NOMO-1 (cell line): Measurements from ENCODE around the gene MKRN1.
A peak's percentile ranks its signal among the peaks of the same experiment; 100 is the strongest.
"Not testable (repeated sequence)": the region's sequence is repeated elsewhere in the genome, so short reads cannot be mapped to it uniquely, and the experiment has no call there.

Source experiments
- DNase-seq, 2 experiments: peaks; one replicate each; lab custom pipeline; 2025; ENCODE audit not compliant: unreplicated experiment in 2 of 2; lab: John Stamatoyannopoulos, UW

Gene MKRN1, protein sequence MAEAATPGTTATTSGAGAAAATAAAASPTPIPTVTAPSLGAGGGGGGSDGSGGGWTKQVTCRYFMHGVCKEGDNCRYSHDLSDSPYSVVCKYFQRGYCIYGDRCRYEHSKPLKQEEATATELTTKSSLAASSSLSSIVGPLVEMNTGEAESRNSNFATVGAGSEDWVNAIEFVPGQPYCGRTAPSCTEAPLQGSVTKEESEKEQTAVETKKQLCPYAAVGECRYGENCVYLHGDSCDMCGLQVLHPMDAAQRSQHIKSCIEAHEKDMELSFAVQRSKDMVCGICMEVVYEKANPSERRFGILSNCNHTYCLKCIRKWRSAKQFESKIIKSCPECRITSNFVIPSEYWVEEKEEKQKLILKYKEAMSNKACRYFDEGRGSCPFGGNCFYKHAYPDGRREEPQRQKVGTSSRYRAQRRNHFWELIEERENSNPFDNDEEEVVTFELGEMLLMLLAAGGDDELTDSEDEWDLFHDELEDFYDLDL

DNA sequence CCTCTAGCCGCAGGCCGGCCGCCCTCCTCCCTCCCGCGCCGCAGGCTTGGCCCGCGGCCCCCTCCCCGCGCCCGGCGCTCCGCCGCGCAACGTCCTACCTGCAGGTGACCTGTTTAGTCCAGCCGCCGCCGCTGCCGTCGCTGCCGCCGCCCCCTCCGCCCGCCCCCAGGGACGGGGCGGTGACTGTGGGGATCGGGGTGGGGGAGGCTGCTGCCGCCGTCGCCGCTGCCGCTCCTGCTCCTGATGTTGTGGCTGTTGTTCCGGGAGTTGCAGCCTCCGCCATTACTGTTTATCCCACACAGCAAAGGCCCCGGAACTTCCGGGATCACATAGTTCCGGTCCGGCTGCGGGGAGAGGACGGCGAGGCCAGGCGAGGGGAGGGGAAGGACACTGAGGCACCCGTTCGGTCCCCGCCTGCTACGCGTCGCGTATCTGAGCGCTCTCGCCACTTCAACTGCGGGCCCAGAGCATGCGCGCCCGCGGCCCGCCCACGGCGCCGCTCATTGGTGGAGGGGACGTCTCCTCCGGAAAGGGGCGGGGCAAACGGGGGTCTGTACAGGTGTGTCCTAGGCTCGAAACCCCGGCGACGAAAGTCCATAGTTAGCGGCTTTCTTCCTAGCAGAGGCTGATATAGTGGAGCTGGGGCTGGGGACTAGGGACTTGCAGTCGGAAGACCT, at the start of gene MKRN1:
Gene MKRN1, minus strand, starts transcription at position 444 of the 677 bp plus-strand sequence. Its CDS starts 161 bp downstream, at position 283.
- DNase-seq, result peak; percentile 64 to 71

DNA sequence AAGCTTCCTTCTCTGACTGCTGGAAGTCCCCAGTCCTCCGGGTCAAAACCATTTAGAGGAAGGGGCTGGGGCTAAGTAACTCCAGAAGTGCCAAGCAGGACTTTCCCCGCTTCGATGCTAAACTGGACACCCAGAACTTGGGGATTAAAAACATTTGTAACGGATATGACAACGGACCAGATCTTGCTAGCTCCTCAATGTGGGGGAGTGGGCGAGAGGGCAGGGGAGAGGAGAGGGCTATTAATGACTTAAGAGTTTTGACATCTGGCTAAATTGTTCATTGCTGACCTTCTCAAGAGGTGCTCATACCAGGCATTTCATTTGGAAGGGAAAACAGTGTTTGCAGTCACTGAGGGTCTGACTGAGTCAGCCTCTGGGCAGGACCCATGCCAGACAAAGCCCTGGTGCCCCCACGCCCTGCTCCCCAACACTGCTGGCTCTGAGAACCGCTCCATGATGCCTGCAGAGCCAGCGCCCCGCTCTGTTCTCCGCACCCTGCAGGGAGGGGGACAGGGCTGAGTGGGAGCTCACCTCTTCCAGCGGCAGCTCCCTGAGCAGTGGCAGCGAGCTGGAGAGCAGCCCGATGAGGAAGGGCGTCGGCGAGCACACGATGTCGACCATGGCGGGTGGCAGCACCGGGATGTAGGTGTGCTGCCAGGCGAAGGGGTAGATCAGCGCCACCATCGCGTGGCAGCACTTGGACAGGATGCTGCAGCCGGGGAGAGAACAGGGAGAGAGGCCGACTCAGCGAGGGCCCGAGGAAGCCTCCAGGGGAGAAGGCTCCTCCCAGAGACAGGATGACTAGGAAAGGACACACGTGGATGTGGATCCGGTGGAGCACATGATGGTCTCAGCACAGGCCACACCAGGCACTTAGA, 47.7 kb upstream of the MKRN1 start:
- DNase-seq, result no peak

GRCh38 chr7:140526214-140526613, 46.9 kb upstream of the MKRN1 start:
- DNase-seq, result no peak

DNA sequence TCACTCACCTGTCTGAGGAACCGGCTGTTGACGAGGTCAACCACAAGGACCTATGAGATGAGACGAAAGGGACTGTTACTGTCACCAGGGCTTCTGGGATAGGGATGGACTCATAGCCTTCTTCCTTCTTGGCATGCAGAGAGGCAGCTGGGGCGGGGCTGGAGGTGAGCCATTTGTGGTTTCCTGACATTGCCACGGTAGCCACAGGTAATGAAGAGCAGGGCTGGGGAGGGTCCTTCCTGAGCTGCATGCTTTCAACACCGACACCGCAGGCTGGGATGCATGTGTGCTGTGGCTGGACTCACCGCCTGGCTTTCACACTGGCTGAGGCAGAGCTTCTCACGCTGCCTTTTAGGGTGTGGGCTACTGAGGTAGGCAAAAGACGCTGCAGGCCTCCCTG, 46.4 kb upstream of the MKRN1 start:
- DNase-seq, result no peak

- DNase-seq, result no peak
Measured at GRCh38 chr7:140521421-140521820, 42.1 kb upstream of the MKRN1 start.

GRCh38 chr7:140519007-140519399, 39.7 kb upstream of the MKRN1 start:
- DNase-seq, result no peak

DNA sequence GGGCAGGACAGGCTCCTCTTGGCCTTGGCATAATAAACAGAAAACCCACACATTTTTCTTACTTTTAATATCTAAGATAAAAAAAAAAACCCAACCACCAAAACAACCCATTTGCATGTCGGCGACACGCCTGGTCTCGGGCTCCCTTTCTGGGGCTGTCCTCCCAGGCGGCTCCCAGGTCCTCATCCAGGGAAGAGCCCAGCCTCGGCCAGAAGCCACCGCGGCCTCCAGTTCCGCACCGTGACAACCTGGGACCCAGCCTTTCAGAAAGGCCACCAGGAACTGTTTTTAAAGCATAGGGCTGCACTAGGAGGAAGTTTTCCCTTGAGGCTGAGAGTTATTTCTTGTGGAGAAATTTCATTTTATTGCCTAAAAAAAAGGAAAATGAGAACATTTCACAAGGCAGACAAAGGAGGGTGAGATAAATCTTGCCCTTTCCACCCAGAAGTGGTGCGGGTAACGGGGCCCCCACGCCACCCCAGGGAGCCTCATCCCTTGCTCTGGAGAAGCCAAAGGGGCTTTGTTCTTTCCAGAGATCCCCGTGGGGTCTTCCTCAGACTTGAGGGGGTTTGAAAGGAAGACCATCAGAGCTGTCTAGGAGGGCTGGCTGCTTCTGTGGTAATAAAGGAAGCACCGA, 39.2 kb upstream of the MKRN1 start:
- no peak for DNase-seq

DNA sequence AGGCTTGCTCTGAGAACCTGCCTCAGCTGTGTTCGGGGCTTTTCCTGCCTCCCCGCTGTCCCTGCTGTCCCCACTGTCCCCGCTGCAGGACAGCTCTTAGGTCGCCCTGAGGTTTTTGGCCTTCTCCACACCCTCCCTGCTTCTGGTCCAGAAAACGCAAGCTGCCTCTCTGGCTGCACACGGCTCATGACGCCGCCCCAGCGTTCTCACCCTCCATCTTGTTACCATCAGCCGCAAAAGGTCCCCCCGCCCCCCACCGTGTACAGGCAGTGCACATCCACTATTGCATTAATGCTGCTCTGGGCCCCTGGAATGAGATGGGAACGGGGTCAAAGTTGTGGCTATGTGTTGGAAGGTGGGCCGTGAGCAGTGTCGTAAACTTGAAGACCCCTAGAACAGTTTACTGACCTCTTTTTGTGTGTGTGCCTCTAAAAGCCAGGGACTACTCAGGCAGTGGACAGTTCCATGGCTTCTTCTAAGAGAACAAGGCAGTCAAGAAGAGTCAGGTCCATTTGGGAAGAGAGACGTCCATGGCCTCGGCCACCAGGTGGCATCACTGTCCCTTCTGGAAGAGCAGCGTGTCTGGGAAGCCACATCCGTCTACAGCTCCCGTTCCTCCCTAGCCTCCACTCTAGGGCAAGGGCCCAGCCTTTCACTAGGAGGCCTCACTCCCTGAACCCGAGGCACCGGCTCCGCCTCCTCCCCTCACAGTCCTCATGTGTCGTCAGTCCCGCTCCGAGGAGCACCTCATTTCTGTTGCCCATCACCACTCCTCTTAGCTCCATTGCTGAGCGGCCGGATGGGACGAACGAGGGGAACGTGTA, 38.5 kb upstream of the MKRN1 start:
- DNase-seq, result peak; percentile 17 to 35

- DNase-seq, result no peak
Measured at GRCh38 chr7:140512317-140513000, 33.2 kb upstream of the MKRN1 start.

DNA sequence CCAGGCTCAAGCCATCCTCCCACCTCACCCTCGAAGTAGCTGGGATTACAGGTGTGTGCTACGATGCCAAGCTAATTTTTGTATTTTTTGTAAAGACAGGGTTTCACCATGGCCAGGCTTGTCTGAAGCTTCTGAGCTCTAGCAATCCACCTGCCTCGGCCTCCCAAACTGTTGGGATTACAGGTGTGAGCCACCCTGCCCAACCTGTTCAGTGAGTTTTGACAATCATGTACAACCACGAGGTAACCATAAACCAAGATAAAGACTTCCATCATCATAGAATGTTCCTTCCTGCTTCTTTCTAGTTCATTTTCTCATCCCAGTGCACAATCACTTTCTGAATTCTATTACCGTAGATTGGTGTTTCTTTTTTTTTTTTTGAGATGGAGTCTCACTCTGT, 30.5 kb upstream of the MKRN1 start:
- no peak for DNase-seq

- not testable (repeated sequence) for DNase-seq
Measured at GRCh38 chr7:140507556-140507955, 28.3 kb upstream of the MKRN1 start.

- DNase-seq, result peak in 1 of 2 experiments; percentile 8
Measured at GRCh38 chr7:140506788-140507464, 27.6 kb upstream of the MKRN1 start.

DNA sequence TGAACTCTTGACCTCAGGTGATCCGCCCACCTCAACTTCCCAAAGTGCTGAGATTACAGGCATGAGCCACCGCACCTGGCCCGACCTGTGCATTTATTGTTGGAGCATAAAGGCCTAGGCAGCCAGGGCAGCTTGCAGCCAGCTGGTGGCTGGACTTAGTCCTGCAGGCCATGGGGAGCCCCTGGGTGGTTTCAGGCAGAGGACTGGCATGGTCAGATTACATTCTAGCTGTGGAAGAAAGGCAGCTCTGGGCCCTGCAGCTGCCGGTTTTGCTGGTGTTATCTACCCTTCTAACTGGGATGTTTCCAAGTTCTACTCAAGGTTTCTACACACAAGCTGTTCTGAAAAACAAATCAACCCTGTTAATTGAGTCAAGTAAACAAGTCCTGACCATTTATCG, 22.7 kb upstream of the MKRN1 start:
- DNase-seq, result no peak

GRCh38 chr7:140497807-140498206, 18.5 kb upstream of the MKRN1 start:
- DNase-seq, result not testable (repeated sequence)

GRCh38 chr7:140497241-140497769, 18.0 kb upstream of the MKRN1 start:
- DNase-seq, result no peak

DNA sequence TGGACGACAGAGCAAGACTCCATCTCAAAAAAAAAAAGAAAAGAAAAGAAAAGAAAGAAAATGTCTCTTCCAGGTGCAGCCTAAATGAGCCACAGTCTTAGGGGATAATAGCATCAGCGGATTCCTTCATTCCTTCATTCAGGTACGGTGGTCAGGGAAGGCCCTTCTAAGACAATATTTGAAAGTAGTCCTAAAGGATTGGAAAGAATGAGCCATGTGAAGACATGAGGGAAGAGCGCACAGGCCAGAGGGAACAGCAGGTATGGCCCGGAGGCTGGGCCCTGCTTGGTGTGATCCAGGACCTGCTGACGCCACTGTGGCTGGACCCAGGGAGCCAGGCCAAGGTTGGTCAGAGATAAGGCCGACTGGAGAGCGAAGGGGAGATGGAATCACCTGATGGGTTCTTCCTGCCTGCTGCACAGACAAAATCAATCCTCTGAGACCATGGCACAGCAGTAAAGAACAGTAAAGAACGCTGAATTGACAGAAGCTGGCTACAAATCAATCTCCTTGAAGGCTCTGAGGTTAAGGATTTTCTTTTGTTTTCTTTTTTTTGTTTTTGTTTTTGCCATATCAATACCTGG, 16.3 kb upstream of the MKRN1 start:
- DNase-seq, result no peak

DNA sequence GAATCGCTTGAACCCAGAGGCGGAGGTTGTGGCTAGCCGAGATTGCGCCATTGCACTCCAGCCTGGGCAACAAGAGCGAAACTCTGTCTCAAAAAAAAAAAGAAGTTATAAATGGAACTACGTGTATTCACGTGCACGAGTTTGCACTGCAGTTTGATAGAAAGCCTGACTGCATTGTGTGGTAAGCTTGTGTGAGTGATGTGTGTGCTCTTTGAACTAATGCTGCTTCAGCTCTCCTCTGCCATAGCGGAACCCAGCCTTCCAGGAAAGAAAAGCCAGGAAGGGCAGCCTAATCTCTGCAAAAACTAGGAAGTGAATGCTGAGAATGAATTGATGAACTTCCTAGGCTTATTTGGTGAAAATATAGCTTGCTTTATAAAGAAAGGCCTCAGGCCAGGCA, 15.6 kb upstream of the MKRN1 start:
- no peak for DNase-seq

GRCh38 chr7:140489026-140489359, 9.7 kb upstream of the MKRN1 start:
- DNase-seq, result no peak
